Measurements from ENCODE around the gene TIGD6. TPM values are rescaled to one million over a fixed set of nuclear protein-coding genes. Genes with fewer than 3 reads are reported as not detected.

TIGD6 gene
- total and polyA plus RNA-seq, 9 of the 15 experiments (the other 6 are each of a cell fraction or from before 2014, with no cell fraction given): 1.8 to 6.3 (median 3.9) TPM

DNA sequence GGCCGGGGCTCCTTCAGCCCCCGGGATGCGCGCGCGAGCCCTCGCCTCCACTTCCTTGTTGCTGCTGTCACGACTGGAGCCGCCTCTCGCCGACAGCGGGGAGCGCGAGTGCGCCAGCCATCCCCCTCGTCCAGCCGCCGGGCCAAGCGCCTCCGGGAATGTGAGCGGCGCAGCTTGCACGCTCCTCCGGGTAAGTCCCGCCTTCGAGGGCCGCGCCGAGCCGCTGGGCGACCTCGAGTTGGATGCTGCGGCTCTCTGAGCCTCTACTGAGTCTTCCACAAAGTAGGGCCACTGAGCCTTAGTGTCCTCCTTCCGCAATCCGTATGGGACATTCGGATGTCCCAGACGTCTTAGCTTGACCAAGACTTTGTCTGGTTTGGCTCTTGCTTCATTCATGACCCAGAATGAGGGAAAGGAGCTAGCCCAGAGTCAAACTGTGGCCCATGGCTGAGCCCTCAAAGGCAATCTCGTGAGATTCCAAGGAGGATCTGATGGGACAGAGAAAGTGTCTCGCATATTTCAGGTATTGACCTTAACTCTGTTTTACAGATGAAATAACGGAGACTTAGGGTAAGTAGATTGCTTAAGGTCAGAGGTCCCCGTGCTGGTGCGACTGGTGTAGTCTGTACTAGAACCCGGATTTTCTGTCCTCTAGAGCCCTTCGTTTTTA, 671 bp upstream of the TIGD6 start (continued):
- no peak for TF ChIP-seq PRMT5 (CRISPR knock-in tag; IDR thresholded peaks at IDR 0.05)
- TF ChIP-seq, protein P1, sequence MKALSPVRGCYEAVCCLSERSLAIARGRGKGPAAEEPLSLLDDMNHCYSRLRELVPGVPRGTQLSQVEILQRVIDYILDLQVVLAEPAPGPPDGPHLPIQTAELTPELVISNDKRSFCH (CRISPR knock-in tag; IDR thresholded peaks at IDR 0.05): no peak
- TF ChIP-seq, protein P1 (tag; IDR thresholded peaks at IDR 0.05): no peak
- TF ChIP-seq U2AF1 (optimal IDR thresholded peaks at IDR 0.05; ENCODE audit: low read depth, low read length): peak; percentile 61
- TF ChIP-seq GTF2A2 (tag; IDR thresholded peaks at IDR 0.05): no peak
- TF ChIP-seq ZNF140 (CRISPR knock-in tag; IDR thresholded peaks at IDR 0.05): no peak
- TF ChIP-seq, protein P2, sequence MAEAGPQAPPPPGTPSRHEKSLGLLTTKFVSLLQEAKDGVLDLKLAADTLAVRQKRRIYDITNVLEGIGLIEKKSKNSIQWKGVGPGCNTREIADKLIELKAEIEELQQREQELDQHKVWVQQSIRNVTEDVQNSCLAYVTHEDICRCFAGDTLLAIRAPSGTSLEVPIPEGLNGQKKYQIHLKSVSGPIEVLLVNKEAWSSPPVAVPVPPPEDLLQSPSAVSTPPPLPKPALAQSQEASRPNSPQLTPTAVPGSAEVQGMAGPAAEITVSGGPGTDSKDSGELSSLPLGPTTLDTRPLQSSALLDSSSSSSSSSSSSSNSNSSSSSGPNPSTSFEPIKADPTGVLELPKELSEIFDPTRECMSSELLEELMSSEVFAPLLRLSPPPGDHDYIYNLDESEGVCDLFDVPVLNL (CRISPR knock-in tag; IDR thresholded peaks at IDR 0.05; ENCODE audit: low read depth): no peak
- TF ChIP-seq TEAD4 (IDR thresholded peaks at IDR 0.05; ENCODE audit: low read length): no peak
- peak; percentile 91 for TF ChIP-seq TEAD4 (CRISPR knock-in tag; IDR thresholded peaks at IDR 0.05; ENCODE audit: borderline replicate concordance)
- TF ChIP-seq ZNF408 (CRISPR knock-in tag; IDR thresholded peaks at IDR 0.05; ENCODE audit: low read depth): no peak
- TF ChIP-seq ZKSCAN1 (IDR thresholded peaks at IDR 0.05; ENCODE audit: low read depth, low read length): no peak
- TF ChIP-seq, protein P3, sequence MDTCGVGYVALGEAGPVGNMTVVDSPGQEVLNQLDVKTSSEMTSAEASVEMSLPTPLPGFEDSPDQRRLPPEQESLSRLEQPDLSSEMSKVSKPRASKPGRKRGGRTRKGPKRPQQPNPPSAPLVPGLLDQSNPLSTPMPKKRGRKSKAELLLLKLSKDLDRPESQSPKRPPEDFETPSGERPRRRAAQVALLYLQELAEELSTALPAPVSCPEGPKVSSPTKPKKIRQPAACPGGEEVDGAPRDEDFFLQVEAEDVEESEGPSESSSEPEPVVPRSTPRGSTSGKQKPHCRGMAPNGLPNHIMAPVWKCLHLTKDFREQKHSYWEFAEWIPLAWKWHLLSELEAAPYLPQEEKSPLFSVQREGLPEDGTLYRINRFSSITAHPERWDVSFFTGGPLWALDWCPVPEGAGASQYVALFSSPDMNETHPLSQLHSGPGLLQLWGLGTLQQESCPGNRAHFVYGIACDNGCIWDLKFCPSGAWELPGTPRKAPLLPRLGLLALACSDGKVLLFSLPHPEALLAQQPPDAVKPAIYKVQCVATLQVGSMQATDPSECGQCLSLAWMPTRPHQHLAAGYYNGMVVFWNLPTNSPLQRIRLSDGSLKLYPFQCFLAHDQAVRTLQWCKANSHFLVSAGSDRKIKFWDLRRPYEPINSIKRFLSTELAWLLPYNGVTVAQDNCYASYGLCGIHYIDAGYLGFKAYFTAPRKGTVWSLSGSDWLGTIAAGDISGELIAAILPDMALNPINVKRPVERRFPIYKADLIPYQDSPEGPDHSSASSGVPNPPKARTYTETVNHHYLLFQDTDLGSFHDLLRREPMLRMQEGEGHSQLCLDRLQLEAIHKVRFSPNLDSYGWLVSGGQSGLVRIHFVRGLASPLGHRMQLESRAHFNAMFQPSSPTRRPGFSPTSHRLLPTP (IDR thresholded peaks at IDR 0.05; ENCODE audit: borderline replicate concordance, extremely low read depth, insufficient read length): no peak
- TF ChIP-seq SIN3A (IDR thresholded peaks at IDR 0.05; ENCODE audit: borderline replicate concordance in 2 of 2, control insufficient read depth in 1 of 2, low read depth in 2 of 2, low read length in 2 of 2): 0 out of 4 replicates have a peak, but pooled peaks of 1 of the 2 experiments have one; percentile 36
- no peak for TF ChIP-seq SRSF9 (IDR thresholded peaks at IDR 0.05; ENCODE audit: borderline replicate concordance, low read depth, low read length)
- TF ChIP-seq KAT7 (CRISPR knock-in tag; IDR thresholded peaks at IDR 0.05; ENCODE audit: borderline replicate concordance): peak; percentile 40; the same call in 1 of the 2 replicates
- TF ChIP-seq, protein P4, sequence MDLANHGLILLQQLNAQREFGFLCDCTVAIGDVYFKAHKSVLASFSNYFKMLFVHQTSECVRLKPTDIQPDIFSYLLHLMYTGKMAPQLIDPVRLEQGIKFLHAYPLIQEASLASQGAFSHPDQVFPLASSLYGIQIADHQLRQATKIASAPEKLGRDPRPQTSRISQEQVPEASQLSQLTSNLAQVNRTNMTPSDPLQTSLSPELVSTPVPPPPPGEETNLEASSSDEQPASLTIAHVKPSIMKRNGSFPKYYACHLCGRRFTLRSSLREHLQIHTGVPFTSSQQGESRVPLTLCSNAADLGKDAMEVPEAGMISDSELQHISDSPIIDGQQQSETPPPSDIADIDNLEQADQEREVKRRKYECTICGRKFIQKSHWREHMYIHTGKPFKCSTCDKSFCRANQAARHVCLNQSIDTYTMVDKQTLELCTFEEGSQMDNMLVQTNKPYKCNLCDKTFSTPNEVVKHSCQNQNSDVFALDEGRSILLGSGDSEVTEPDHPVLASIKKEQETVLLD (IDR thresholded peaks at IDR 0.05): no peak
- TF ChIP-seq RAD21 (CRISPR knock-in tag; conservative IDR thresholded peaks at IDR 0.05 in 1 of 2, IDR thresholded peaks at IDR 0.05 in 1 of 2): no peak
- no peak for TF ChIP-seq TBP (optimal IDR thresholded peaks at IDR 0.05; ENCODE audit: low read depth, low read length)
- no peak for TF ChIP-seq ZNF316 (IDR thresholded peaks at IDR 0.05)
- TF ChIP-seq SREBF1 (IDR thresholded peaks at IDR 0.05; ENCODE audit: borderline replicate concordance, low read depth, low read length): no peak
- TF ChIP-seq MYC (IDR thresholded peaks at IDR 0.05; ENCODE audit: low read depth, low read length): no peak
- TF ChIP-seq MYC (CRISPR knock-in tag; IDR thresholded peaks at IDR 0.05; ENCODE audit: borderline replicate concordance, low read depth): no peak
- TF ChIP-seq ZNF217 (CRISPR knock-in tag; IDR thresholded peaks at IDR 0.05): no peak
